Nephron progenitor cell (in vitro differentiated cells): ENCODE data around the gene RAB26.

ENCODE experiments used
- DNase-seq: peaks from one replicate; pipeline ENCODE4 v3.0.0; 2021
- H3K27ac Mint-ChIP-seq: 2 replicates; pipeline ENCODE4 v1.8.0; 2021; ENCODE audit warnings: mild to moderate bottlenecking, moderate library complexity, mixed read lengths
- H3K27me3 Mint-ChIP-seq: 2 replicates; pipeline ENCODE4 v1.8.0; 2021; ENCODE audit warnings: mild to moderate bottlenecking, low read depth, mixed read lengths; ENCODE audit not compliant: poor library complexity
- H3K36me3 Mint-ChIP-seq: 2 replicates; pipeline ENCODE4 v1.8.0; 2021; ENCODE audit warnings: low read depth, mixed read lengths
- H3K4me1 Mint-ChIP-seq: 2 replicates; pipeline ENCODE4 v1.8.0; 2021; ENCODE audit warnings: mixed read lengths
- H3K4me3 Mint-ChIP-seq: 2 replicates; pipeline ENCODE4 v1.8.0; 2021; ENCODE audit warnings: mild to moderate bottlenecking, moderate library complexity, mixed read lengths
- H3K9me3 Mint-ChIP-seq: 2 replicates; pipeline ENCODE4 v1.8.0; 2021; ENCODE audit warnings: mild to moderate bottlenecking, moderate library complexity, mixed read lengths
- CTCF ChIP-seq: fragments of 200-600 bp; sonication (generic); IDR thresholded peaks from 2 replicates; pipeline ENCODE4 v1.5.0; 2021; ENCODE audit warnings: antibody characterized with exemption

The RAB26 gene

GRCh38 chr16:2170080-2170479, 21.7 kb downstream of the RAB26 start:
- no peak overlapping the region for H3K4me3 Mint-ChIP-seq
- DNase-seq: no peak
- H3K36me3 Mint-ChIP-seq: peaks cover 5% of the 10 kb centered on the region
- H3K4me1 Mint-ChIP-seq: no peaks in the 10 kb centered on the region
- H3K27me3 Mint-ChIP-seq: no peaks in the 10 kb centered on the region
- no peak overlapping the region for H3K27ac Mint-ChIP-seq
- no peaks in the 10 kb centered on the region for H3K9me3 Mint-ChIP-seq
- no peak for TF ChIP-seq CTCF

- no peak for DNase-seq
- Mint-ChIP-seq H3K4me1 (no peaks in the 10 kb centered on the region), H3K27ac (no peak overlapping the region), H3K9me3 (no peaks in the 10 kb centered on the region), H3K4me3 (no peak overlapping the region), H3K36me3 (peaks cover 7% of the 10 kb centered on the region), H3K27me3 (no peaks in the 10 kb centered on the region)
- TF ChIP-seq CTCF: no peak
Observed at GRCh38 chr16:2170587-2171435, 22.4 kb downstream of the RAB26 start.

GRCh38 chr16:2171601-2172178, 23.3 kb downstream of the RAB26 start:
- no peaks in the 10 kb centered on the region for H3K4me1 Mint-ChIP-seq
- no peak overlapping the region for H3K27ac Mint-ChIP-seq
- TF ChIP-seq CTCF: no peak
- H3K4me3 Mint-ChIP-seq: no peak overlapping the region
- peaks cover 4% of the 10 kb centered on the region for H3K36me3 Mint-ChIP-seq
- DNase-seq: no peak
- H3K27me3 Mint-ChIP-seq: no peaks in the 10 kb centered on the region
- H3K9me3 Mint-ChIP-seq: no peaks in the 10 kb centered on the region

- no peak overlapping the region for H3K4me3 Mint-ChIP-seq
- no peaks in the 10 kb centered on the region for H3K9me3 Mint-ChIP-seq
- H3K36me3 Mint-ChIP-seq: peaks cover 14% of the 10 kb centered on the region
- no peaks in the 10 kb centered on the region for H3K4me1 Mint-ChIP-seq
- no peak for TF ChIP-seq CTCF
- no peak for DNase-seq
- H3K27ac Mint-ChIP-seq: no peak overlapping the region
- H3K27me3 Mint-ChIP-seq: no peaks in the 10 kb centered on the region
Observed at GRCh38 chr16:2172688-2173335, 24.4 kb downstream of the RAB26 start.

- H3K27me3 Mint-ChIP-seq: no peaks in the 10 kb centered on the region
- peaks cover 14% of the 10 kb centered on the region for H3K36me3 Mint-ChIP-seq
- TF ChIP-seq CTCF: no peak
- no peaks in the 10 kb centered on the region for H3K4me1 Mint-ChIP-seq
- no peak for DNase-seq
- no peaks in the 10 kb centered on the region for H3K9me3 Mint-ChIP-seq
- no peak overlapping the region for H3K4me3 Mint-ChIP-seq
- H3K27ac Mint-ChIP-seq: no peak overlapping the region
Observed at GRCh38 chr16:2173366-2173765, 24.9 kb downstream of the RAB26 start.
